ENCODE data around the gene NAA20. TPM values are rescaled to one million over a fixed set of nuclear protein-coding genes. Genes with fewer than 3 reads are reported as not detected.

Gene NAA20
- total and polyA plus RNA-seq, 9 of the 15 experiments (the other 6 are each of a cell fraction or from before 2014, with no cell fraction given) = 51.4 to 361 (median 84.6) TPM

GRCh38 chr20:19993958-19994669 lies 23.0 kb upstream of the NAA20 start:
- intact Hi-C loops (cut with micrococcal nuclease) (loop anchor here (2.0 to 10.0 kb wide), 3 partner anchors 89 to 301 kb away; no protein-coding TSS in a partner anchor), in situ Hi-C loops (cut with MboI) (no loop called here)
- Histone ChIP-seq H4K20me1 (replicated peaks; ENCODE audit: control insufficient read depth, insufficient read depth, low read length) (no peaks in the 10 kb centered on the region), H3K4me3 (no peak overlapping the region), H3K36me3 (ENCODE audit: control insufficient read depth, insufficient read depth, low read length) (no peaks in the 10 kb centered on the region), H3K4me1 (replicated peaks in 1 of 2; ENCODE audit: control insufficient read depth in 2 of 2, insufficient read depth in 2 of 2, low read length in 2 of 2) (no peaks in the 10 kb centered on the region), H3K9me1 (ENCODE audit: control insufficient read depth, insufficient read depth, low read length) (no peaks in the 10 kb centered on the region), H3K9ac (ENCODE audit: insufficient read depth in 1 of 2, low read depth in 2 of 2, low read length in 2 of 2) (no peak overlapping the region), H2AFZ (ENCODE audit: low read depth, low read length) (no peak overlapping the region), H3K4me2 (ENCODE audit: insufficient read depth, low read length) (no peak overlapping the region), H3K9me3 (replicated peaks; ENCODE audit: control insufficient read depth, insufficient read depth, low read depth, low read length) (no peaks in the 10 kb centered on the region), H3K27ac (ENCODE audit: extremely low read depth, low read depth, low read length) (no peak overlapping the region), H3K27me3 (ENCODE audit: control insufficient read depth in 2 of 2, insufficient read depth in 2 of 2, low read length in 2 of 2) (peaks cover 7 to 12% of the 10 kb centered on the region in 2 experiments; a peak in 3 of 5 replicates), H3K79me2 (ENCODE audit: control insufficient read depth, insufficient read depth, low read length) (no peaks in the 10 kb centered on the region)
- no TSS peak for BruUV-seq (replicated peaks)
- no peak for FAIRE-seq
- DNase-seq (ENCODE audit: extremely low read depth in 1 of 4, low spot score in 3 of 4) = no peak
- ChIA-PET CTCF (ENCODE audit: low intra/inter-chr PET ratio) (interaction anchor here (0.9 kb wide), 1 partner anchor 90 kb away, joined by 3 read pairs; no protein-coding TSS in a partner anchor), POLR2A (no interaction called here)
- 22% methylated on average over 11 of the region's 12 CpGs for WGBS (ENCODE audit: insufficient coverage, low coverage, missing lambda C conversion rate)
- ATAC-seq = no peak
- TF ChIP-seq CBX2 (IDR thresholded peaks at IDR 0.05; ENCODE audit: insufficient read depth, low read length, poor library complexity, severe bottlenecking) = no peak
- no peak for TF ChIP-seq PTTG1 (tag; IDR thresholded peaks at IDR 0.05; ENCODE audit: low read depth)
- TF ChIP-seq E2F4 (CRISPR knock-in tag; IDR thresholded peaks at IDR 0.05; ENCODE audit: low read depth) = no peak
- no peak for TF ChIP-seq SMARCC2 (IDR thresholded peaks at IDR 0.05; ENCODE audit: low read depth)
- TF ChIP-seq ETS1 (conservative IDR thresholded peaks at IDR 0.05; ENCODE audit: control insufficient read depth, low read depth, low read length) = no peak
- TF ChIP-seq MXI1 (IDR thresholded peaks at IDR 0.05; ENCODE audit: low read depth, low read length) = no peak
- TF ChIP-seq ZBTB49 (CRISPR knock-in tag; IDR thresholded peaks at IDR 0.05; ENCODE audit: borderline replicate concordance) = no peak
- TF ChIP-seq ELF2 (CRISPR knock-in tag; IDR thresholded peaks at IDR 0.05) = no peak
- TF ChIP-seq BRF1 (IDR thresholded peaks at IDR 0.05; ENCODE audit: borderline replicate concordance, extremely low read depth, insufficient read length) = no peak
- no peak for TF ChIP-seq ZNF79 (CRISPR knock-in tag; IDR thresholded peaks at IDR 0.05; ENCODE audit: low read depth)
- no peak for TF ChIP-seq HNRNPUL1 (IDR thresholded peaks at IDR 0.05; ENCODE audit: low read length)
- no peak for TF ChIP-seq ZNF133 (CRISPR knock-in tag; IDR thresholded peaks at IDR 0.05)
- no peak for TF ChIP-seq ZNF444 (CRISPR knock-in tag; IDR thresholded peaks at IDR 0.05)
- TF ChIP-seq CAMTA2 (CRISPR knock-in tag; conservative IDR thresholded peaks at IDR 0.05) = no peak
- TF ChIP-seq TSC22D4 (tag; IDR thresholded peaks at IDR 0.05) = no peak
- no peak for TF ChIP-seq ZNF354B (CRISPR knock-in tag; IDR thresholded peaks at IDR 0.05)

Measured in K562 (cell line).